Activated CD8-positive, alpha-beta memory T cell treated with anti-CD3 and anti-CD28 coated beads for 24 hours (primary cell): Measurements from ENCODE around the gene RAB28.

ENCODE experiments used
- DNase-seq: peaks from one replicate; pipeline ENCODE4 v3.0.0-alpha.2; 2020

The RAB28 gene

GRCh38 chr4:13484122-13484748, at the start of gene RAB28:
Gene RAB28 (minus strand): TSS chr4:13484340.
- peak; percentile 97 for DNase-seq

- no peak for DNase-seq
These were observed 47.5 kb upstream of the RAB28 start for GRCh38 chr4:13531625-13531998.

DNA sequence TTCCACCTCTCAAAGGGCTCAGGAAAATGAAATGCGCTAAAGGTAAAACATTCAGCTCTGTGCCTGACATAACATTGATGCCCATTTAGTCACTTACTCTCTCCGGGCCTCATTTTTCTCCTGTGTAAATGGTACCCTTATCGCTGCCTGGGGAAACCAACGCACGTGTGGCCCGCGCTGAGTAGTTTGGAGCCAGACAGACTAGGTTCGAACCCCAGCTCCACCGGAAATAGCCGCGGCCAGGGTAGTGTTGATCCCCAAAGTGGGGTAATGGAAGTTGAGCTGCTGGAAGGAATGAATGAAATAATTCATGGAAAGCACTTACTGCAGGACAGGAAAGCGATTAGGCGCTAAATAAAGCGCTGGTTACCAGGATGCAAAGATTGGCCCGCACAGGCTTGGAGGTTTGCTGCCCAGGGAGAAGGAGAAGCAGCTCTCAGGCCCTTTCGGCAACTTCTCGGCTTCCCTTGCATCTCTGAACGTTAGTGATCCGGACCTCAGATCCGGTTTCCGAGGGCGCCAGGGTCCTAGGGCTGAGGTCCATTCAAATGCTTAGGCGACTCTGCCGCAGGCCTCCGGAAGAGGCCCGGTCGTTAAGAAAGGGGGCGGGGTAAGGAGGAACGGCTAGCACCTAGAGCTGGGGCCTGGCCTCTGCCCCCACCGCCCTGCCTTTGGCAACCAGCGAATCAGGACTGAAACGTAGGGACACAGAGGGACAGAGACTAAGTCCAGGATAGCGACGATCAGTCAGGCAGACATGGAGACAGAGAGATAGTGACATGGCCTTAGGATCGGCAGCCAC, 46.9 kb upstream of the RAB28 start:
- no peak for DNase-seq

GRCh38 chr4:13529128-13529919, 45.2 kb upstream of the RAB28 start:
- DNase-seq, result no peak

- DNase-seq, result no peak
These were observed 44.6 kb upstream of the RAB28 start for GRCh38 chr4:13528821-13529127.

- DNase-seq, result peak; percentile 61
These were observed 44.1 kb upstream of the RAB28 start for GRCh38 chr4:13527981-13528820.

GRCh38 chr4:13527192-13527980, 43.2 kb upstream of the RAB28 start:
- peak; percentile 60 for DNase-seq

DNA sequence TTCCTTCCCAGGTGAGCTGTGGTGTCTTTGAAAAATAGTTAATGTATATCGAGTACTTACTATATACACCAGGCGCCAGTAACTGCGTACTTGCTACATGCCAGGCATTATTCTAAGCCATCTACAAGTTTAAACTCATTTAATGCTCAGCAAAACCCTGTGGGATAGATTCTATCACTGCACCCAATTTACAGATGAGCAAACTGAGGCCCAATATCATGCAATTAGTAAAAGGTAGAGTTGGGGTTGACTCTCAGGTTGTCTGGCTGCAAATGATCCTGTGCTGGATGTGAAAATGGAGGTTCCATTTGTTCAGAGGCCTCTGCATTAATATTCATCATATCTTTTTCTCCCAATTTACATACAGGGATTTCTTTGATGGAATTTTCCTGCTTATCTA, 42.5 kb upstream of the RAB28 start:
- DNase-seq, result no peak

DNA sequence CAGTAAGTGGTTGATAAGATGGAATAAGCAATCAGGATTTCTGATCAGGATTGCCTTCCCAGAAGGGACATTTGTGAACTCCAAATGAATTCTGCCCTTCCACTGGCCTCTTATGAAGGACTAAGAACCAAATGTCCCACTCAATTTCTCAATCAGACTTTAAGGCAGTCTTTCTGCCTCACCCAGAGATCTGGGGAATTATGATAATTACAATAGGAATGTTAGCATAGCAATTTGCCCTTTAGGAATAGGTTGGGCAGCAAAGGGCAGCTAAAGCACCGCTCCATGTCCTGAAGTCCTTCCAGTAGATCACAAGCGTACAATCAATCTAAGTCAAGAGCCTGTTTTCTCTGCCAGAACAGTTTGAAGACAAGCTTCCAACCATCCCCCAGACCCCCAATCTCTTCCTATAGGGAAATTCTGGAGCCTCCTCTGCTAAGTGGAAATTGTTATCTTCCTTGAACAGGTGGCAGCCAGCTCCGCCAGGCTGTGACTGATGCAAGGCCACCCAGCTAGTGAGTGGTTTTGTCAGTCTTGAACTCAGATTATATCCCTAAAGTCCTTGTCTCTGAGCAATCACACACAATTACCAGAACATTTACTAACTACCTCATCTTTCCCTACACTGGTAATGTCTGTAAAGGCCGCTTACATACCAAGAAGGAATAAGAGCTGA, 41.6 kb upstream of the RAB28 start:
- no peak for DNase-seq

- DNase-seq, result no peak
These were observed 40.5 kb upstream of the RAB28 start for GRCh38 chr4:13524504-13525243.

DNA sequence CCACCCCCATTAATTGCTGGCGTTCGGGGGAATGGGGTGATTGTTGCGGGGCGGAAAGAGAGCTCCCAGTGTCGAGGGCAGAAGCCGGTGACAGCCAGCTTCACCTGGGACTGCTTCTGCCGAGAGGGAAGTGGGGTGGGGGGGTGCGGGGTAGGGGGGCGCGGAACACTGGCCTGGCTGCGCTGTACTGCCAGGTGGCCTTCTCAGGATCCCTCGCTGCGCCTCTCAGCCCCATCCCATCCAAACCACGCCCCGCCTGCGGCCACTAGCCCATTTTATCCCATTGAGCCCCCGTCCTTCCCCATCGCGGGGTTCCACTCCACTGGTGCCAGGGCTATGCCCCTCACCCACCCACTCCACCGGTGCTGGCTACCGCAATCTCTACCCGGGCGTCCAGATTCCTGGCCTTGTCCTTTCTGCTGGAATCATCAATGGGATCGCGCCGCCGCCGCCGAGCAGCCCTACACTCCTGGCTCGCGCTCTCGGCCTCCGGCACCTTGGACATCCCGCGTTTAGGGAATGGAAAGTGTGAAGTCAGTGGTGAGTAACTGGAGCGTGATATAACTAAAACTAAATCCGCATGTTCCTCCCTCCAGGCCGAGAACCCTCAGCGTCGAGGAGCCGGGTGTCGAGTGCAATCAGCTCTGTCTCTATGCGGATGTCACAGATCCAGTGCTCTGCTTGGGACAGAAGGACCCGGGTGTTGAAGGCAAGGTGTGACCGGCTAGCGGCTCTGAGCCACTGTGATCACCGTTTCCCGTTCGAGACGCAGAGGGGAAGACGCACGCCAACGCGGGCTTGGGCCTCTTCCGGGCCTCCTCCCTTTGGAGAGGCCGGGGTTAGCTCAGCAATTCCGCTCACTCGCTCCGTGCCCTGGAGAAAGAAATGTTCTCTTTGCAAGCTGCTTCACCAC, 39.7 kb upstream of the RAB28 start:
- DNase-seq, result no peak

GRCh38 chr4:13523105-13523477, 39.0 kb upstream of the RAB28 start:
- no peak for DNase-seq

DNA sequence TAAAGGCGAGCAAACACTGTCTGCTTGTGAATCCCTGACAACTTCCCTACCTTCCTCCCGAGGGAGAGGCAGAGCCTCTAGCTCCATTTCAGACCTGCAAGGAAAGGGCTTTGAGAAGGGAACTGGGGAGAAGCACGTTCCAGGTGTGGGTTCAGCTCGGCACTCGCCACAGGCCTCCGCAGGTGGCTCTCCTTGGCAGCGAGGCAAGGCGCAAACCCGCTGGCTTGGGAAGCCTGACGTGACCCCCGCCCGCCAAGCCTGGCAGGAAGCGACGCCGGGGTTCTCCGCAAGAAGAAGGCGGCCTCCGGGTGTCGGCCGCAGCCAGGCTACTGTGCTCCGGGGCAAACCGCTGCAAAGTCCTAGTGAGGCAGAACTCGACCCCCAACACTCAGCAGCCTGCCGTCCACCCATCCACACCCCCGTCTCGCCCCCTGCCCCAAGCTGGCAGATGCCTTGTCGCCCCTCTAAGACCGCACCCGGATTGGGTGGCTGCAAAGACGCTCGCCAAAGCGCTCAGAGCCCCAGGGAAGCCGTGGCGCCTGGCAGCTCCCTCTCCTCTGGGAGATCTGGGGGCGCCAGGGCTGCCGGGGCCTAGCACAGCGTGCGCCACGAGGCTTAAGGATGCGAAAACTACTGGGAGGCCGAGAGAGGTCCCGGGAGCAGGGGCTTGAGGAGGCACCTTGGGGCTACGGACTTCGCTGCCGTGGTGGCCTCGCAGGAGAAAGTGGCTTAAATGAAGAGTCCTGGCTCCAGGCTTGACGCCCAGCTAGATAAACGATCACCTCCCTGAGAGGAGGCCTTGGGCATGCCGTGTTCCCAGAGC, 38.4 kb upstream of the RAB28 start:
- DNase-seq, result peak; percentile 60

- DNase-seq, result no peak
These were observed 36.9 kb upstream of the RAB28 start for GRCh38 chr4:13521047-13521446.

- no peak for DNase-seq
These were observed 32.2 kb upstream of the RAB28 start for GRCh38 chr4:13516315-13516860.

DNA sequence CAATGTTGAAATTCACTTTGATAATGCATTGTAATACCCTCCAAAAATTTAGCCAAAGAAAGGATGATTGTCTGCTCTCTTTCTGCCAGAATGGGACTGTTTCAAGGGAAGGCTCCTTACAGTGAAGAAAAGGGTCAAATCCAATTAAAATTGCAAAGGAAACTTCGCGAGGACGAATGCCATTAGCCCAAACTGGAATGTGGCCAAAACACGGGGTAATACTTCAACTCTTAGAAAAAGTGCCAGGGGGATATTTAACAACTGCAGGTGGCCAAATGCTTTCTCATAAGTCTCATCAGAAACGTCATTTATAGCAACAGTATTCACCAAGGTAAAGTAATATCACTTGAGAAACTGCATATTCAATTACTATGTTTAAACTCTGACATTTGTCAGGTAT, 31.1 kb upstream of the RAB28 start:
- DNase-seq, result no peak

- DNase-seq, result no peak
These were observed 30.6 kb upstream of the RAB28 start for GRCh38 chr4:13514722-13515121.

DNA sequence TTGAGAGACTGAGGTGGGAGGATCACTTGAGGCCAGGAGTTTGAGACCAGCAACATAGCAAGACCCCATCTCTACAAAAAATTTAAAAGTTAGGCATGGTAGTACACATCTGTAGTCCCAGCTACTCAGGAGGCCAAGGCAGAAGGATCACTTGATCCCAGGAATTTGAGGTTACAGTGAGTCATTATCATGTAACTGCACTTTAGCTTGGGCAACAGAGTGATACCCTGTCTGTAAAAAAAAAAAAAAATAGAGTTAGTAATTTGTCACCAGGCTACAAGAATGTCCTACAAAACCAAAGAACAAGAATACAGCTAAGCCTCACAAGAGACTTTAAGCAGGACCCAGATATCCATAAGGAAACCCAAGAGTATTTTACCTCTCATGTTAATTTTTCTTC, 27.0 kb upstream of the RAB28 start:
- DNase-seq, result no peak

DNA sequence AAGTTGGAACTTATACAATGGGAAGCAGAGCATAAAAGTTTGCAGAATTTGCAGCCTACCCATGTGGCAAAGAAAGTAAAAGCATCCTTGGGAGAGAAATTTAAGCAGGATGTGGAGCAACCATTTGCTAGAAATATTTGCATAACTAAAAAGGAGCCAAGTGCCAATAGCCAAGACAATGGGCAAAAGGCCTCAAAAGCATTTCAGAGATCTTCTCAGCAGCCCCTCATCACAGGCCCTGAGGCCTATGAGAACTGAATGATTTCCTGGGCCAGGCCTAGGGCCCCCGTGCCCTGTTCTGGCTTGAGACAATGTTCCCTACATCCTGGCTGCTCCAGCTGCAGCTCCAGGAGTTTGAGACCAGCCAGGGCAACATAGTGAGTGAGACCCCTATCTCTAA, 25.3 kb upstream of the RAB28 start:
- DNase-seq, result no peak
